Spleen (tissue), 7 donors: ENCODE data around the gene LMCD1.

ENCODE experiments used
- CTCF ChIP-seq, 11 experiments: fragments of 200-600 bp in 7 of 11; fragments of 450-650 bp in 4 of 11; sonication (generic) in 4 of 11; IDR thresholded peaks in 8 of 11; conservative IDR thresholded peaks in 3 of 11; 1 replicate in 7 of 11; 2 replicates in 4 of 11; pipeline versions ENCODE4 v1.4.0 to v1.8.0; 2016 to 2021; ENCODE audit warnings: antibody characterized with exemption in 11 of 11, inconsistent platforms in 4 of 11, mild to moderate bottlenecking in 1 of 11
- POLR2A ChIP-seq, 3 donors: fragments of 450-650 bp; IDR thresholded peaks; one replicate each; pipeline ENCODE4 v1.5.1; 2017; ENCODE audit warnings: antibody characterized with exemption in 3 of 3, mild to moderate bottlenecking in 1 of 3
- POLR2AphosphoS5 ChIP-seq, 3 donors: sonication (generic); formaldehyde crosslinking; IDR thresholded peaks; one replicate each; pipeline ENCODE4 v1.5.1; 2017; ENCODE audit warnings: antibody characterized with exemption in 3 of 3
- donor health status: DM: no; HTN: no; CAD: no; lungs with moderate emphysema.
- donor health status: DM: no; HTN: no; CAD: no.
- donor health status: DM: no; HTN: no; CAD: no.

- TF ChIP-seq CTCF (IDR thresholded peaks at IDR 0.05 in 8 of 11, conservative IDR thresholded peaks at IDR 0.05 in 3 of 11) (no peak), POLR2A (IDR thresholded peaks at IDR 0.05) (no peak), POLR2AphosphoS5 (IDR thresholded peaks at IDR 0.05) (no peak)
Observed at GRCh38 chr3:8488877-8489276, 12.7 kb upstream of the LMCD1 start.
